Ovary (tissue), 9 donors: ENCODE results near the gene CORO1A. TPM values are rescaled to one million over a fixed set of nuclear protein-coding genes. Genes with fewer than 3 reads are reported as not detected.
"Not testable (repeated sequence)": the region's sequence is repeated elsewhere in the genome, so short reads cannot be mapped to it uniquely, and the experiment has no call there.

Source experiments
- DNase-seq, 5 donors: peaks; one replicate each; pipeline ENCODE4 v3.0.0-alpha.2; 2019 to 2020
- H3K27ac ChIP-seq, 2 donors: fragments of 200-600 bp; one replicate each; pipeline versions ENCODE4 v1.5.1 to v1.8.0; 2019 to 2022
- H3K27me3 ChIP-seq: fragments of 200-600 bp; one replicate; pipeline ENCODE4 v1.8.0; 2022
- H3K36me3 ChIP-seq: fragments of 200-600 bp; sonication (generic); one replicate; pipeline ENCODE4 v1.5.1; 2019
- H3K4me1 ChIP-seq: one replicate; pipeline ENCODE4 v1.8.1; 2013; ENCODE audit warnings: mild to moderate bottlenecking, moderate library complexity; ENCODE audit not compliant: insufficient read depth
- H3K4me3 ChIP-seq: fragments of 200-600 bp; sonication (generic); one replicate; pipeline ENCODE4 v1.5.1; 2017
- H3K9me3 ChIP-seq, 2 donors: fragments of 200-600 bp in 1 of 2; sonication (generic) in 1 of 2; one replicate each; pipeline versions ENCODE4 v1.5.1 to v1.8.1; 2013 to 2019; ENCODE audit warnings: mild to moderate bottlenecking in 1 of 2, moderate library complexity in 1 of 2
- EP300 ChIP-seq: sonication (generic); formaldehyde crosslinking; IDR thresholded peaks from one replicate; pipeline ENCODE4 v1.6.1; 2017; ENCODE audit warnings: antibody characterized with exemption
- POLR2A ChIP-seq: fragments of 450-650 bp; IDR thresholded peaks from one replicate; pipeline ENCODE4 v1.6.1; 2017; ENCODE audit warnings: antibody characterized with exemption, mild to moderate bottlenecking, moderate library complexity
- WGBS, 3 donors: extraction: QIAGEN DNeasy Blood & Tissue Kit in 1 of 3; methylation state at CpG; one replicate each; pipeline versions ENCODE4 v1.1.5 to v1.1.7; 2013 to 2017; 5-methylcytosine and 5-hydroxymethylcytosine counted together
- intact Hi-C, 4 donors: fragments of 100-400 bp; cut with DNase I; formaldehyde crosslinking; loops; one replicate each; pipeline versions ENCODE4 v1.11.0 to v1.15.1; 2022 to 2023
- polyA plus RNA-seq, 2 donors: library from polyadenylated mRNA; stranded (reverse); fragments of 200-250 nt in 1 of 2; fragments of 350-450 nt in 1 of 2; fragmentation: Illumina TruSeq in 1 of 2; extraction: RNeasy Lipid Tissue Mini Kit (QIAGEN cat#74804) in 1 of 2; gene quantifications; one replicate each; pipeline ENCODE4 v1.2.3, GENCODE V29; 2013 to 2014
- total RNA-seq, 7 donors: library from RNA; depleted of rRNA in 2 of 7; stranded (reverse); fragments of >200 nt in 2 of 7; fragmentation: NEBNext Ultra II Directional in 3 of 7; extraction: Animal tissue kit (Norgen Biotek cat#: 25700) in 3 of 7; gene quantifications; one replicate each; pipeline versions ENCODE4 v1.1.0 to v1.2.4, GENCODE V29; 2016 to 2023
- TF ChIP-seq, protein P1 (sequence below), 3 donors: fragments of 450-650 bp in 2 of 3; fragments of 200-600 bp in 1 of 3; IDR thresholded peaks; one replicate each; pipeline versions ENCODE4 v1.5.1 to v1.8.0; 2016 to 2022; ENCODE audit warnings: antibody characterized with exemption in 3 of 3, mild to moderate bottlenecking in 1 of 3
- donor health status: DM: no; HTN: no; CAD: no; lungs with moderate emphysema.
- donor health status: DM: no; HTN: no; CAD: no.
- donor health status: Bipolar disorder and iron deficiency.
- donor health status: DM: yes; HTN: yes; CAD: no.
- donor health status: DM: no; HTN: no; CAD: no.
- donor health status: DM: yes; HTN: yes; CAD: no.

The CORO1A gene
- total and polyA plus RNA-seq, 9 donors, result 1.6 to 33.3 (median 12.2) TPM

DNA sequence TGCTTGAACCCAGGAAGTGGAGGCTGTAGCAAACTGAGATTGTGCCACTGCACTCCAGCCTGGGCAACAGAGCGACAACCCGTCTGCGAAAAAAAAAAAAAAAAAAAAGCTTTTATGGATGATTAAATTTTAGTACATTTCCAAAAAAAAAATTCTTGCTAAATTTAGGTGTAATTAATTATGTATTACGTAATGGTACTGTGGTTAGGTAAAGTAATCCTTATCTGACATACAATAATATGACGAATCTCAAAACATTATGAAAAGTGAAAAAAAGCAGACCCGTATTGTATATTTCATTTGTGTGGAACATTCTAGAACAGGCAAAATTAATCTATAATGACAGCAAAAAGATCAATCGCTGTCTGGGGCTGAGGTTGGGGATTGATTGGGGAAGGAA, 10.3 kb upstream of the CORO1A start:
- Histone ChIP-seq H3K27ac (no peak overlapping the region), H3K9me3 (no peaks in the 10 kb centered on the region), H3K36me3 (no peaks in the 10 kb centered on the region), H3K27me3 (no peaks in the 10 kb centered on the region), H3K4me1 (no peaks in the 10 kb centered on the region), H3K4me3 (no peak overlapping the region)
- DNase-seq, result no peak
- 76 to 79% (median 76%) methylated on average over 7 of the region's 7 CpGs for WGBS, 3 donors
- intact Hi-C loops, result no loop called here
- TF ChIP-seq, protein P1, sequence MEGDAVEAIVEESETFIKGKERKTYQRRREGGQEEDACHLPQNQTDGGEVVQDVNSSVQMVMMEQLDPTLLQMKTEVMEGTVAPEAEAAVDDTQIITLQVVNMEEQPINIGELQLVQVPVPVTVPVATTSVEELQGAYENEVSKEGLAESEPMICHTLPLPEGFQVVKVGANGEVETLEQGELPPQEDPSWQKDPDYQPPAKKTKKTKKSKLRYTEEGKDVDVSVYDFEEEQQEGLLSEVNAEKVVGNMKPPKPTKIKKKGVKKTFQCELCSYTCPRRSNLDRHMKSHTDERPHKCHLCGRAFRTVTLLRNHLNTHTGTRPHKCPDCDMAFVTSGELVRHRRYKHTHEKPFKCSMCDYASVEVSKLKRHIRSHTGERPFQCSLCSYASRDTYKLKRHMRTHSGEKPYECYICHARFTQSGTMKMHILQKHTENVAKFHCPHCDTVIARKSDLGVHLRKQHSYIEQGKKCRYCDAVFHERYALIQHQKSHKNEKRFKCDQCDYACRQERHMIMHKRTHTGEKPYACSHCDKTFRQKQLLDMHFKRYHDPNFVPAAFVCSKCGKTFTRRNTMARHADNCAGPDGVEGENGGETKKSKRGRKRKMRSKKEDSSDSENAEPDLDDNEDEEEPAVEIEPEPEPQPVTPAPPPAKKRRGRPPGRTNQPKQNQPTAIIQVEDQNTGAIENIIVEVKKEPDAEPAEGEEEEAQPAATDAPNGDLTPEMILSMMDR (IDR thresholded peaks at IDR 0.05), result no peak
- TF ChIP-seq POLR2A (no peak), EP300 (no peak)

DNA sequence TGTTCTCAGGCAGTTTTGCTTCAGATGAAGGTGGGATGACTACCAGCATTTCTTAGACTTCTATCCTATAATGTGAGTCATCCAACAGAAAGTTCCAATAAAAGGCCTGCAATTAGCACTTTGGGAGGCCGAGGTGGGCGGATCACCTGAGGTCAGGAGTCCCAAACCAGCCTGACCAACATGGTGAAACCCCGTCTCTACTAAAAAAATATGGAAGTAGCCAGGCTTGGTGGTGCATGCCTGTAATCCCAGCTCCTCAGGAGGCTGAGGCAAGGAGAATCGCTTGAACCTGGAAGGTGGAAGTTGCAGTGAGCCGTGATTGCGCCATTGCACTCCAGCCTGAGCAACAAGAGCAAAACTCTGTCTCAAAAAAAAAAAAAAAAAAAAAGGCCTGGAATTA, 6.5 kb upstream of the CORO1A start:
- H3K4me1 ChIP-seq, intact Hi-C loops, DNase-seq, H3K4me3 ChIP-seq, H3K27ac ChIP-seq, H3K27me3 ChIP-seq, H3K36me3 ChIP-seq, H3K9me3 ChIP-seq: not testable (repeated sequence)
- 86 to 87% (median 87%) methylated on average over 6 of the region's 6 CpGs for WGBS, 3 donors

DNA sequence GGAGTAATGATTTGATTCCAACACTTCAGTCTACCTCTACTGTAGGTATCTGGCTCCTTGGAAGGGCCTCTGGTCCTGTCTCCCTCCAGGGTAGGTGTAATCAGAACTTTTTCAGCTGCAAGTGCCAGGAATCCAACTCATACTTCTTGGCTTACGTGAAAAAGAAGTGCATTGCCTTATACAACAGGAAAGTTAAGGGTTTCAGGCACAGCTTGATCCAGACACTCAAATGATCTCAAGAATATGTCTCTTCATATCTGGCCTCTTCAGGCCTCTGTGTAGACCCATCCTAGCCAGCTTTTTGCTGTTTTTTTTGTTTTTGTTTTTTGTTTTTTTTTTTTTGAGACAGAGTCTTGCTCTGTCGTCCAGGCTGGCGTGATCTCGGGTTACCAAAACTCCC, 4.2 kb upstream of the CORO1A start:
- Histone ChIP-seq H3K27ac (no peak overlapping the region), H3K4me3 (no peak overlapping the region), H3K4me1 (peaks cover 7% of the 10 kb centered on the region), H3K9me3 (no peaks in the 10 kb centered on the region), H3K36me3 (no peaks in the 10 kb centered on the region), H3K27me3 (no peaks in the 10 kb centered on the region)
- no peak for TF ChIP-seq POLR2A
- intact Hi-C loops, result no loop called here
- no peak for DNase-seq
- WGBS, 3 donors, result 85 to 91% (median 89%) methylated on average over 4 of the region's 4 CpGs

DNA sequence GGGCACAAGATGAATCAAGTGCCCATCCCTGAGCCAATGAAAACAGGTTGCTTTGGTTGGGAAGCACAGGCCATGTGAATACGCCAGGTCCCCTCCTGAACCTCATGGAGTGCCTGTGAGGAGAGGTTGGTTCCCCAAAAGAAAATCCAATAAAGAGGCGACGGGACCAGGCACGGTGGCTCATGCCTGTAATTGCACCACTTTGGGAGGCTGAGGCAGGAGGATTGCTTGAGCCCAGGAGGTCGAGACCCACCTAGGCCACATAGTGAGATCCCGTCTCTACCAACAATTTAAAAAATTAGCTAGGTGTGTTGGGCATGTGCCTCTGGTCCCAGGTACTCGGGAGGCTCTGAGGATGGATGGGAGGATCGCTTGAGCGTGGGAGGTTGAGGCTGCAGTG, 3.5 kb upstream of the CORO1A start:
- Histone ChIP-seq H3K4me3 (no peak overlapping the region), H3K27me3 (no peaks in the 10 kb centered on the region), H3K27ac (no peak overlapping the region), H3K9me3 (no peaks in the 10 kb centered on the region), H3K4me1 (peaks cover 8% of the 10 kb centered on the region), H3K36me3 (no peaks in the 10 kb centered on the region)
- intact Hi-C loops, result loop anchor here in 1 of 4 donors (5.0 kb wide), 1 partner anchor 48 kb away; no protein-coding TSS in a partner anchor
- TF ChIP-seq POLR2A, result no peak
- TF ChIP-seq, protein P1 (IDR thresholded peaks at IDR 0.05), result no peak
- no peak for TF ChIP-seq EP300
- WGBS, 3 donors, result 90% methylated on average over 9 of the region's 9 CpGs
- no peak for DNase-seq

- WGBS, 3 donors, result 59 to 71% (median 70%) methylated on average over 3 of the region's 3 CpGs
- DNase-seq, result no peak
- intact Hi-C loops, result loop anchor here in 1 of 4 donors (5.0 kb wide), 1 partner anchor 48 kb away; no protein-coding TSS in a partner anchor
- H3K4me1 ChIP-seq, result peaks cover 8% of the 10 kb centered on the region
- H3K9me3 ChIP-seq, result no peaks in the 10 kb centered on the region
- TF ChIP-seq, protein P1 (IDR thresholded peaks at IDR 0.05), result no peak
- TF ChIP-seq POLR2A (no peak), EP300 (no peak)
- no peak overlapping the region for H3K27ac ChIP-seq
- no peak overlapping the region for H3K4me3 ChIP-seq
- H3K36me3 ChIP-seq, result no peaks in the 10 kb centered on the region
- no peaks in the 10 kb centered on the region for H3K27me3 ChIP-seq
Observed at GRCh38 chr16:30180741-30181140, 2.7 kb upstream of the CORO1A start.
